Measurements from ENCODE around the gene MFSD11.

- no peak for TF ChIP-seq EZH2 (IDR thresholded peaks at IDR 0.05)
- TF ChIP-seq POLR2AphosphoS5 (IDR thresholded peaks at IDR 0.05; ENCODE audit: borderline replicate concordance, low read depth, low read length): no peak
Measured at GRCh38 chr17:76737676-76738467, at the start of gene MFSD11.

All from SK-N-MC (cell line).